ENCODE results near the gene EZH2. TPM values are rescaled to one million over a fixed set of nuclear protein-coding genes. Genes with fewer than 3 reads are reported as not detected.

Gene EZH2
- total RNA-seq, 2 donors from 2014 or later: 9.3 to 13.4 TPM

GRCh38 chr7:148790131-148790726 is 93.9 kb downstream of the EZH2 start:
- no peak for ATAC-seq
- intact Hi-C loops (cut with DNase I, micrococcal nuclease): no loop called here
- DNase-seq: no peak

GRCh38 chr7:148789220-148789619 is 94.9 kb downstream of the EZH2 start:
- intact Hi-C loops (cut with DNase I, micrococcal nuclease): no loop called here

GRCh38 chr7:148787571-148788295 is 96.4 kb downstream of the EZH2 start:
- ATAC-seq (no peak), DNase-seq (no peak)
- intact Hi-C loops (cut with DNase I, micrococcal nuclease): no loop called here

More at GRCh38 chr7:148789220-148789619, 94.9 kb downstream of the EZH2 start:
- DNase-seq: no peak
- ATAC-seq: no peak

- intact Hi-C loops (cut with DNase I, micrococcal nuclease): no loop called here
- ATAC-seq (no peak), DNase-seq (no peak)
These were observed 100.1 kb downstream of the EZH2 start for GRCh38 chr7:148783801-148784527.

GRCh38 chr7:148782757-148783456 is 101.2 kb downstream of the EZH2 start:
- intact Hi-C loops (cut with DNase I, micrococcal nuclease): no loop called here
- ATAC-seq: peak; percentile 48
- DNase-seq: no peak

GRCh38 chr7:148774471-148774870 is 109.6 kb downstream of the EZH2 start:
- ATAC-seq: no peak
- intact Hi-C loops (cut with DNase I, micrococcal nuclease): no loop called here
- DNase-seq: no peak

- ATAC-seq (no peak), DNase-seq (no peak)
- intact Hi-C loops (cut with DNase I, micrococcal nuclease): no loop called here
These were observed 110.8 kb downstream of the EZH2 start for GRCh38 chr7:148773334-148773733.

GRCh38 chr7:148772297-148773089 is 111.6 kb downstream of the EZH2 start:
- DNase-seq (no peak), ATAC-seq (no peak)
- intact Hi-C loops (cut with DNase I, micrococcal nuclease): no loop called here

GRCh38 chr7:148770004-148770403 is 114.1 kb downstream of the EZH2 start:
- intact Hi-C loops (cut with DNase I, micrococcal nuclease): no loop called here
- ATAC-seq (no peak), DNase-seq (no peak)

GRCh38 chr7:148763622-148764021 is 120.5 kb downstream of the EZH2 start:
- intact Hi-C loops (cut with DNase I, micrococcal nuclease): no loop called here
- ATAC-seq (no peak), DNase-seq (no peak)

GRCh38 chr7:148761499-148762278 is 122.4 kb downstream of the EZH2 start:
- ATAC-seq: no peak
- intact Hi-C loops (cut with DNase I, micrococcal nuclease): no loop called here

More at GRCh38 chr7:148761499-148762278, 122.4 kb downstream of the EZH2 start:
- DNase-seq: no peak

Other genes starting within 250 kb of the EZH2 start
- gene CUL1, start 185.4 kb downstream of the EZH2 start, total RNA-seq: 10 to 100 TPM; 34.9 to 37.2 TPM
- 100 to 1,000 TPM; 131 to 157 TPM for gene PDIA4, start 144.2 kb upstream of the EZH2 start, total RNA-seq
- 1 to 10 TPM; 3.9 to 6.1 TPM for gene ZNF786, start 206.4 kb upstream of the EZH2 start, total RNA-seq
- gene ZNF425, start 242.0 kb upstream of the EZH2 start, total RNA-seq: 1 to 10 TPM; 1.2 to 1.9 TPM